DOHH2 (cell line): ENCODE results near the gene CCDC6.

ENCODE experiments used
- CTCF ChIP-seq: fragments of 200-600 bp; sonication (generic); IDR thresholded peaks from one replicate; pipeline ENCODE4 v1.5.1; 2014; ENCODE audit warnings: antibody characterized with exemption, mild to moderate bottlenecking, low read depth, low read length; ENCODE audit not compliant: poor library complexity, severe bottlenecking
- EZH2phosphoT487 ChIP-seq: fragments of 200-600 bp; sonication (generic); IDR thresholded peaks from 2 replicates; pipeline ENCODE4 v1.6.1; 2017; ENCODE audit warnings: borderline replicate concordance, mild to moderate bottlenecking, antibody characterized with exemption, low read length, moderate library complexity, mixed read lengths

DNA sequence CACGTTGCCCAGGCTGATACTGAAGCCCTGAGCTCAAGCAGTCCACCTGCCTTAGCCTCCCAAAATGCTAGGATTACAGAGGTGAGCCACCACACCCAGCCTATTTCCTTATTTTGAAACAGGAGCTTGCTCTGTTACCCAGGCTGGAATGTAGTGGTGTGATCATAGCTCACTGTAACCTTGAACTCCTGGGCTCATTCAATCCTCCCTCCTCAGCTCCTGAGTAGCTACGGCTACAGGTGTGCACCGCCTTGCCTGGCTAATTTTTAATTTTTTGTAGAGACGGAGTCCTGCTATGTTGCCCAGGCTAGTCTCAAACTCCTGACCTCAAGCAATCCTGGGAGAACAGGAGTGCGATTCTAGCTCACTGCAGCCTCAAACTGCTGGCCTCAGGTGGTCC lies 164.8 kb downstream of the CCDC6 start:
- no peak for TF ChIP-seq CTCF
- no peak for TF ChIP-seq EZH2phosphoT487
